Subcutaneous abdominal adipose tissue (tissue), 5 donors: ENCODE measurements around the gene OR4Q3.
"Not testable (repeated sequence)": the region's sequence is repeated elsewhere in the genome, so short reads cannot be mapped to it uniquely, and the experiment has no call there.

Source experiments
- H3K27ac ChIP-seq: one replicate; pipeline ENCODE4 v1.7.0; 2013; ENCODE audit warnings: low read depth, mild to moderate bottlenecking, inconsistent platforms, low read length, moderate library complexity
- H3K27me3 ChIP-seq, 5 donors: one replicate each; pipeline ENCODE4 v1.7.0; 2013; ENCODE audit warnings: low read length in 5 of 5, inconsistent platforms in 1 of 5; ENCODE audit not compliant: control insufficient read depth in 5 of 5, insufficient read depth in 4 of 5
- H3K36me3 ChIP-seq, 5 donors: one replicate each; pipeline ENCODE4 v1.7.0; 2013; ENCODE audit warnings: low read length in 5 of 5; ENCODE audit not compliant: control insufficient read depth in 5 of 5, insufficient read depth in 5 of 5
- H3K4me1 ChIP-seq, 5 donors: one replicate each; pipeline ENCODE4 v1.7.0; 2013; ENCODE audit warnings: low read length in 5 of 5, mild to moderate bottlenecking in 3 of 5, moderate library complexity in 1 of 5; ENCODE audit not compliant: control insufficient read depth in 5 of 5, insufficient read depth in 5 of 5
- H3K4me3 ChIP-seq, 5 donors: one replicate each; pipeline ENCODE4 v1.7.0; 2013; ENCODE audit warnings: low read length in 5 of 5, low read depth in 1 of 5
- H3K9ac ChIP-seq, 5 donors: one replicate each; pipeline ENCODE4 v1.7.0; 2013; ENCODE audit warnings: low read length in 5 of 5, mild to moderate bottlenecking in 4 of 5, moderate library complexity in 3 of 5
- H3K9me3 ChIP-seq, 5 donors: one replicate each; pipeline ENCODE4 v1.7.0; 2013; ENCODE audit warnings: low read length in 5 of 5; ENCODE audit not compliant: control insufficient read depth in 5 of 5
- donor health status: healthy.
- donor health status: healthy.
- donor health status: healthy.
- donor health status: healthy.
- donor health status: healthy.

OR4Q3 gene

GRCh38 chr14:19775587-19775986, 32.2 kb downstream of the OR4Q3 start:
- no peaks in the 10 kb centered on the region for H3K4me1 ChIP-seq

GRCh38 chr14:19785848-19786247, 42.5 kb downstream of the OR4Q3 start:
- H3K9ac ChIP-seq, H3K4me3 ChIP-seq, H3K9me3 ChIP-seq, H3K36me3 ChIP-seq, H3K4me1 ChIP-seq, H3K27ac ChIP-seq, H3K27me3 ChIP-seq: not testable (repeated sequence)

More at GRCh38 chr14:19775587-19775986, 32.2 kb downstream of the OR4Q3 start:
- H3K27me3 ChIP-seq: peaks cover 0 to 3% (median 0%) of the 10 kb centered on the region in 5 donors
- H3K36me3 ChIP-seq: no peaks in the 10 kb centered on the region
- peaks cover 2 to 12% (median 6%) of the 10 kb centered on the region in 5 donors for H3K9me3 ChIP-seq
- no peak overlapping the region for H3K27ac ChIP-seq
- no peak overlapping the region for H3K4me3 ChIP-seq
- no peak overlapping the region for H3K9ac ChIP-seq

GRCh38 chr14:19787318-19787717, 43.9 kb downstream of the OR4Q3 start:
- not testable (repeated sequence) for H3K4me3 ChIP-seq, H3K27me3 ChIP-seq, H3K4me1 ChIP-seq, H3K36me3 ChIP-seq, H3K9ac ChIP-seq, H3K9me3 ChIP-seq, H3K27ac ChIP-seq

GRCh38 chr14:19788150-19788549, 44.8 kb downstream of the OR4Q3 start:
- H3K9me3 ChIP-seq, H3K9ac ChIP-seq, H3K36me3 ChIP-seq, H3K27me3 ChIP-seq, H3K27ac ChIP-seq, H3K4me3 ChIP-seq, H3K4me1 ChIP-seq: not testable (repeated sequence)

- not testable (repeated sequence) for H3K4me3 ChIP-seq, H3K4me1 ChIP-seq, H3K27ac ChIP-seq, H3K9ac ChIP-seq, H3K36me3 ChIP-seq, H3K27me3 ChIP-seq, H3K9me3 ChIP-seq
Observed at GRCh38 chr14:19796520-19797108, 53.2 kb downstream of the OR4Q3 start.
